Measurements from ENCODE around the gene PEAK3. TPM values are rescaled to one million over a fixed set of nuclear protein-coding genes. Genes with fewer than 3 reads are reported as not detected.

The PEAK3 gene
- total and polyA plus RNA-seq, 2 donors (not counting 1 experiment from before 2014, with no cell fraction given), result 0.18 to 0.71 TPM

DNA sequence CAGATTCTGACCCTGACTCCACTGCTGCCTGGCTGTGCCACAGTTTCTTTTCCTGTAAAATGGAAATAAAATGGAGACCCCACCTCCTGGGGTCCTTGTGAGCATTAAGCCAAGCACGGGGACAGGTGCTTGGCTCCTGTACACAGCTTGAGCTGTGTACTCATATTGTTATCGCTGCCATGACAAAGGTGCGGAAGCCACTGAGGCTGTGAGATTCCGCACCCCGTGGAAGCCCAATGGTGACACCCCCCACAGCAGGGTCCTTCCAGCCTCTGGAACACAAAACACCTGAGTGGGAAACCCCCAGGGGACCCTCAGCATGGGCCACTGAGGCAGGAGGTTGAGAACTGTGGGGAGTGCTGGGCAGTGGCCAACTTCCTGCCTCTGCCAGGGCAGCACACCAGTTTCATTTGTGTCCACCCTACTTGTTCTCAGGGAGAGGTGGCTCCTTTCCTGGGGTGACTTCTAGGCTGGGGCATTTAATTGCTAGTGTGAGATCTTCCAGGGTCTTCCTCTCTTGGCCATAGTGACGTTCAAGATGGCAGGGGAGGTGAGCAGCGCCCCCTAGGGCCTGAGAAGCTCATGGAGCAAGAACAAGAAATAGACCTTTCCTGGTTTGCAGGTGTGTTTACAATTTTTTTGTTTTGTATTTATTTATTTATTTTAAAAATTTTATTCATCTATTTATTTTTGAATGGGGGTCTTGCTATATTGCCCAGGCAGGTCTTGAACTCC lies 20.4 kb downstream of the PEAK3 start:
- no peak for TF ChIP-seq EZH2 (IDR thresholded peaks at IDR 0.05; ENCODE audit: borderline replicate concordance, insufficient read depth, low read depth, low read length, poor library complexity, severe bottlenecking)
- TF ChIP-seq CTCF (IDR thresholded peaks at IDR 0.05), result peak; percentile 54
- Mint-ChIP-seq H3K27ac (peak overlapping the region; percentile 85), H3K4me3 (peak overlapping the region; percentile 55), H3K4me1 (peaks cover 50% of the 10 kb centered on the region), H3K27me3 (no peaks in the 10 kb centered on the region), H3K9me3 (ENCODE audit: insufficient read depth) (no peaks in the 10 kb centered on the region)
- Histone ChIP-seq H3K4me1 (ENCODE audit: control insufficient read depth in 2 of 2, insufficient read depth in 2 of 2, low read length in 2 of 2) (peaks cover 54 to 88% of the 10 kb centered on the region in 2 donors), H3K79me2 (ENCODE audit: control insufficient read depth, insufficient read depth, low read length) (peaks cover 45% of the 10 kb centered on the region), H3K4me3 (ENCODE audit: control extremely low read depth in 1 of 5, extremely low read depth in 1 of 5, insufficient read depth in 1 of 5, low read depth in 2 of 5, low read length in 4 of 5) (no peak overlapping the region), H3K27me3 (replicated peaks in 1 of 4; ENCODE audit: control extremely low read depth in 1 of 4, control insufficient read depth in 3 of 4, insufficient read depth in 4 of 4, low read length in 3 of 4) (no peaks in the 10 kb centered on the region), H2AFZ (ENCODE audit: insufficient read depth, low read depth, low read length, poor library complexity, severe bottlenecking) (no peak overlapping the region), H3K9ac (ENCODE audit: low read length) (no peak overlapping the region), H3K27ac (ENCODE audit: low read length in 2 of 2) (no peak overlapping the region), H3K9me3 (ENCODE audit: control extremely low read depth in 1 of 3, control insufficient read depth in 2 of 3, insufficient read depth in 1 of 3, low read length in 2 of 3) (peaks cover 0 to 18% (median 0%) of the 10 kb centered on the region in 3 donors), H4K20me1 (ENCODE audit: control insufficient read depth, insufficient read depth, low read length, poor library complexity, severe bottlenecking) (no peaks in the 10 kb centered on the region), H3K4me2 (replicated peaks; ENCODE audit: low read depth, low read length, poor library complexity, severe bottlenecking) (no peak overlapping the region), H3K36me3 (replicated peaks in 1 of 2; ENCODE audit: control extremely low read depth in 1 of 2, control insufficient read depth in 1 of 2, extremely low read depth in 1 of 2, insufficient read depth in 2 of 2, low read length in 1 of 2) (no peaks in the 10 kb centered on the region)
- ATAC-seq (ENCODE audit: low read depth) (no peak), DNase-seq (no peak)
- ChIA-PET CTCF (interaction anchor here (0.8 to 5.3 kb wide), 6 partner anchors 9 to 106 kb away, joined by 4 to 66 read pairs (median 6); no protein-coding TSS in a partner anchor), POLR2A (interaction anchor here (0.7 to 1.6 kb wide), 3 partner anchors 8 to 11 kb away, joined by 3 to 13 read pairs (median 3); no protein-coding TSS in a partner anchor)
- intact Hi-C loops (cut with micrococcal nuclease), result loop anchor here (10.0 kb wide), 1 partner anchor 363 kb away; no protein-coding TSS in a partner anchor
- 94% methylated on average over 3 of the region's 7 CpGs for WGBS (ENCODE audit: insufficient coverage)

Data from B cell (primary cell).